AG04449 (cell line): ENCODE results near the gene SPI1.

Experiments
- CTCF ChIA-PET: fragments of 350-600 bp; formaldehyde crosslinking; extraction: SDS; loops from one replicate; lab custom pipeline; 2021; ENCODE audit warnings: antibody characterized with exemption; lab: Yijun Ruan, JAX
- POLR2A ChIA-PET: fragments of 400-600, 350-600 bp; formaldehyde crosslinking; extraction: SDS; loops from one replicate; lab custom pipeline; 2020; ENCODE audit warnings: antibody characterized with exemption, inconsistent platforms; lab: Yijun Ruan, JAX
- DNase-seq: peaks from one replicate; pipeline ENCODE4 v3.0.0-alpha.2; 2010; ENCODE audit warnings: low read depth, low spot score
- H3K4me3 ChIP-seq: 2 replicates; pipeline ENCODE4 v1.5.1; 2011; ENCODE audit warnings: low read depth, mild to moderate bottlenecking, control low read depth, low read length
- CTCF ChIP-seq: IDR thresholded peaks from one replicate; pipeline ENCODE4 v1.5.1; 2011; ENCODE audit warnings: mild to moderate bottlenecking, moderate library complexity, low read length, control low read depth, inconsistent platforms; ENCODE audit not compliant: insufficient read depth; ENCODE audit errors: missing control alignments

SPI1 gene

GRCh38 chr11:47407746-47408590 is 29.6 kb upstream of the SPI1 start, which contains the start of gene SLC39A13:
Gene SLC39A13, plus strand, starts transcription at chr11:47408590. Its CDS starts 1,505 bp downstream, at chr11:47410095.
- ChIA-PET POLR2A (interaction anchor here (0.9 to 2.2 kb wide), 3 partner anchors 11 to 19 kb away, joined by 3 to 9 read pairs (median 3); partner anchors contain the start of gene PSMC3), CTCF (interaction anchor here (0.6 to 6.4 kb wide), 13 partner anchors 9 to 223 kb away, joined by 3 to 88 read pairs (median 3); partner anchors contain the start of gene PSMC3)
- H3K4me3 ChIP-seq, result peak within 1 kb of the TSS; percentile 95
- TF ChIP-seq CTCF, result peak; percentile 81
- peak; percentile 71 for DNase-seq

- no peak for DNase-seq
- H3K4me3 ChIP-seq, result peak overlapping the region; percentile 59
- ChIA-PET CTCF (interaction anchor here (0.6 to 6.4 kb wide), 12 partner anchors 8 to 222 kb away, joined by 3 to 88 read pairs (median 3); no protein-coding TSS in a partner anchor), POLR2A (no interaction called here)
- no peak for TF ChIP-seq CTCF
These were observed 28.8 kb upstream of the SPI1 start for GRCh38 chr11:47406896-47407745.

GRCh38 chr11:47403571-47403970 is 25.2 kb upstream of the SPI1 start:
- POLR2A ChIA-PET, result no interaction called here
- CTCF ChIA-PET, result interaction anchor here (1.7 to 4.3 kb wide), 4 partner anchors 8 to 31 kb away, joined by 4 to 36 read pairs (median 15); no protein-coding TSS in a partner anchor
- no peak for DNase-seq

GRCh38 chr11:47403135-47403534 is 24.8 kb upstream of the SPI1 start:
- TF ChIP-seq CTCF, result no peak
- ChIA-PET CTCF (interaction anchor here (0.9 to 4.3 kb wide), 6 partner anchors 8 to 68 kb away, joined by 3 to 36 read pairs (median 4); no protein-coding TSS in a partner anchor), POLR2A (no interaction called here)
- no peak for DNase-seq
- no peak overlapping the region for H3K4me3 ChIP-seq

More at GRCh38 chr11:47403571-47403970, 25.2 kb upstream of the SPI1 start:
- TF ChIP-seq CTCF, result no peak
- no peak overlapping the region for H3K4me3 ChIP-seq

- TF ChIP-seq CTCF, result no peak
- DNase-seq, result no peak
- ChIA-PET CTCF (interaction anchor here (4.3 to 5.9 kb wide), 2 partner anchors 11 to 28 kb away, joined by 26 to 49 read pairs; no protein-coding TSS in a partner anchor), POLR2A (interaction anchor here (1.1 kb wide), 1 partner anchor 18 kb away, joined by 4 read pairs; no protein-coding TSS in a partner anchor)
- H3K4me3 ChIP-seq, result no peak overlapping the region
These were observed 22.5 kb upstream of the SPI1 start for GRCh38 chr11:47400768-47401279.
